ENCODE data around the gene PTPRU.
"Not testable (repeated sequence)": the region's sequence is repeated elsewhere in the genome, so short reads cannot be mapped to it uniquely, and the experiment has no call there.

The PTPRU gene

DNA sequence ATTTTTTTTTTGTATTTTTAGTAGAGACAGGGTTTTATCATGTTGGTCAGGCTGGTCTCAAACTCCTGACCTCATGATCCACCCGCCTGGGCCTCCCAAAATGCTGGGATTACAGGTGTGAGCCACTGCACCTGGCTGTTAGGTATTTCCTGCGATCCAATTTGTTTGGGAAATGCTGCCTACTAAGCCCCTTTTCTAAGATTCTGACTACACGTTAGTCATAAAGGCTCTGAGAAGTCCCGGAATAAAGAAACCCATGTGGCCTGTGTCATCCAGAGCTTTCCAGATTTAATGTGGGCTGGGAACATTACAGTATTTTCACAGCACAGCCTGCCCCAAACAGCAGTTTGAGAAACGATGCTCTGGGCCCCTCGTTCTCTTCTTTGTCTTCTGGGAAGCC lies 14.1 kb upstream of the PTPRU start:
- DNase-seq (ENCODE audit: low read depth), result not testable (repeated sequence)

DNA sequence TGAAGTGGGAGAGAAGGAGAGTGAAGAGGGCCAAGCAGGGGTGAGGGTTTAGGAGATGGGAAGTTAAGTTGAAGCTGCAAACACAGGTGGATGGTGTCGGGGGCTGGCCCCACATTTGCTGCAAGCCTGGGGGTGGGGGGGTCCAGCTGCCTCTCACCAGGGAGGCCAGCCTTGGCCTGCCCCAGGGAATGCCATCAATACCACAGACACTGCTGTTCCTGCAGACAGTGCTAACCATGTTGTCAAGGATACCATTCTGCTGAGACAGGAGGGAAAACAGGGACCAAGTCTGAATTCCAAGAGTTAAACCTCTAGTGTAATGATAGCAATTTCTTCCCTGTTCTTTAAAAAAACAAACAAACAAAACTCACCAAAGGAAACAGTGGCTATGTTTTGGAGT lies 13.6 kb upstream of the PTPRU start:
- no peak for DNase-seq (ENCODE audit: low read depth)

DNA sequence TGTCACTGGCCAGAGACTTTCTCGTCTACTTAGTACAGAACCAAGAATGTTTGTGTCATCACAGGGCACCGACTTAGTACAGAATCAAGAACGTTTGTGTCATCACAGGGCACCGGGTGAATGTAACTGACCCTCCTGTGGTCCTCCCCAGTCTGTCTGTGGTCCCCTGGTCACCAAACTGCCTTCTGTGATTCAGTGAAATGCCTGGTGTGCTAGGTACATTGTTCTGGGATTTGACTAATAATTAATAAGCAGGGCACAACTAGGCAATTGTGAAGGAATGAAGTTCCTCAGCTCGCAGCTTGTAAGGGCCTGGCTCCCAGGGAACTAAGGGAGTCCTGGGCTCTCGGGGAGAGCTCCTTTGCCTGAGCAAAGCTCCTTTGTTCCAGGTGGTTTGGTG lies 12.8 kb upstream of the PTPRU start:
- DNase-seq (ENCODE audit: low read depth), result no peak

DNA sequence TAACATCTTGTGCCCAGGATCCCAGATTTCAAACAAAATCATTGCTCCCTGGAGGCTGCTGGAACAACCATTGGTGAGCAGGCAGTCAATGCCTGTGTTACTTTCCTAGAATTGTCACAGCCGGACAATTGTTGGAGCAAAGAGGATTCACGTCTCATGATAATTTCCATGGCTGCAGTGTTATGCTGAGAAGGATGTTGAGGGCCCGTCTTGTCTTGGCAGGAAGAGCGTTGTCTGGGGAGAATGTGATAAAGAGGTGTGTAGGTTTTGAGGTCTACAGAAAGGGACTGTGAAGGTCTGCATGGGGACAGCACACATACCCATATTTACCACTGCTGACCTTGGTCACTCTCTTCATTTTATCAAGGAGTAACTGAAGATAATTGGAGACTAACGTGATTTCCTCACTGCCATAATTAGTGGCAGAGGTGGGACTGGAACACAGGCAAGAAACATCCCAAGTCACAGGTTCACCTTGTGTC lies 11.9 kb upstream of the PTPRU start:
- no peak for DNase-seq (ENCODE audit: low read depth)

DNA sequence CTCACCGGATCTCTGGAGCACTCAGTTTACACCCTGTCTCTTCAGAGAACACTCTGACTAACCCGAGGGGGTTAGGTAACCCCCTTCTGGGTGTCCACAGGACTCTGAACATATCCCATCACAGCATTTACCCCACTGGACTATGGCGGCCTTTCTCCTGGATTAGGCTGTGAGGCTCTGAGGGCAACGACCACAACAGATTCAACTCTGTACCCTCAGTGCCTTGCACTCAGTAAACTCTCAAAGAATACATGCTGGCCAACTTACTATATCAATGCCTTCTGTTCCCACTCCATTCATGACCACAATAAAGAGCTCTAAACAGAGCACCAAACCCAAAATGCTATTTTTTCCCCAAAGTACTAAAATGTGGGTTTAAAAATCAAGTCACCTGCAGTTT lies 11.0 kb upstream of the PTPRU start:
- DNase-seq (ENCODE audit: low read depth), result no peak

DNA sequence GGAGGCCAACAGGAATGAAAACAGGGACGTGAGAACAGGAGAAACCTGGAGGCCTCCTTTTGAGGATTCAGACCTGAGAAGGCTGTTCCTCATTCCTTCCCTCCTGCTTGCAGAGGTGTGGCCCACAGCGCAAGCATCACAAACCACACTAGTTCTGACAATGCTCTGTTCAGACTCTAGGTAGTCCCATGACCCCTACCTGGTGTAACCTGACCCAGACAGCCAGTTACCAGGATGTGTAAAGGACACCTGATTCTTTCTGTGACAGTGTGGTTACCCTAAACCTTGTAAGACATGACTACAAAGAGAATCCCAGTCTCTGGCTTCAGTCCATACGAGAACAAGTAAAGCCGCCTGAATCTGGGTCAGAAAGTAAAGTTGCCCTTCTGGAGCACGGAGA lies 8.8 kb upstream of the PTPRU start:
- no peak for DNase-seq (ENCODE audit: low read depth)

DNA sequence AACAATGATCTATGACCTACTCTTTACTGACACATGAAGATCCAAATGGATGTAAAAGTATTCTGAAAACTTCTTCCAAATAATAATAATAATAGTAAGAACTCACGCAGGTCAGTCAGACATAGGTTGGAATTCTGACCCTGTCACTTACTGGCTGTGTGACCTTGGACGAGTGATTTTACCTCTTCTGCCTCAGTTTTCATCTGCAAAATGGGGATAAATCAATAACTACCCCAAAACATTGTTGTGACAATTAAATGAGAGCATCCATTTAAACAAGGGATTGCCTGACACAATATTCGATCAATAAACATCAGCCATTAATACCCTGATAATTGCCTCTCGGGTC lies 6.1 kb upstream of the PTPRU start:
- no peak for DNase-seq (ENCODE audit: low read depth)

DNA sequence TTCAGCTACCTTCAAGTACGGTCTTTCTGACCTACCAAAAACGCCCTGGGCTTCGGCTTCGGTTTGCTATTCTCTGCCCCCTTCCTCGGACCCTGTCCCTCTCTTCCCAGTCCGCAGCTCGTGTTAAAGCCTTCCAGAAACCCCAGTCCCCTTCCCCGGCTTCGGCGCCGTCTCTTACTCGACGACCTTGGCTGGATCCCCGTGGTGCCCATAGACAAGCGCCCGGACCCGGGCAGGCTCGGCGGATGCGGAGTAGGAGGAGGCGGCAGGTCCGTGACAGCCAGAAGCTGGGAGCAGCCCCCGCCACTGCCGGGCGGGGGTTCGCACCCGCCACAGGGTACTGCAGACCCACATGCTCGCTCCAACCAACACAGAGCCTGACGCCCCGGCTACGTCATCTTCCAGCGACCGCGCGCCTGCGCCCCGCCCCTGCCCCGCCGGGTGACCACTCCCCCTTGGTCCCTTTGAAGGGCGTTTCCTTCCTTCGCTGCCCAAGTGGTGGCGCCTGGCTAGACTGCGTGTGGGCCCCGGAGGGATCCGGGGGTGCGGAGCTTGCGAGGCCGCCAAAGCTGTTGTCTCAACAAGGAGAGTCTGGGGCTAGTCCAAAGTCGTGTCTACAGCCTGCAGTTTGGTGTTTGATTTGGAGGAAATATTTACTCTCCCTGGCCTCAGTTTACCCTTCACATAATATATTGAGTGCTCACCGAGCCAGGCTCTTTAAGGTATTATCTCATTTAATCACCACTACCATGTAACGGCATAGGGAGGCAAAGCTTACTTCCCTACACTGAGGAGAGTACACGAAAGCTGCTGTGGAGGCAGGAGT lies 5.6 kb upstream of the PTPRU start, which contains the start of gene MECR:
MECR (minus strand) TSS at position 382 of the 826 bp plus-strand sequence; CDS start at position 354, 28 bp downstream.
- peak; percentile 92 for DNase-seq (ENCODE audit: low read depth)

DNA sequence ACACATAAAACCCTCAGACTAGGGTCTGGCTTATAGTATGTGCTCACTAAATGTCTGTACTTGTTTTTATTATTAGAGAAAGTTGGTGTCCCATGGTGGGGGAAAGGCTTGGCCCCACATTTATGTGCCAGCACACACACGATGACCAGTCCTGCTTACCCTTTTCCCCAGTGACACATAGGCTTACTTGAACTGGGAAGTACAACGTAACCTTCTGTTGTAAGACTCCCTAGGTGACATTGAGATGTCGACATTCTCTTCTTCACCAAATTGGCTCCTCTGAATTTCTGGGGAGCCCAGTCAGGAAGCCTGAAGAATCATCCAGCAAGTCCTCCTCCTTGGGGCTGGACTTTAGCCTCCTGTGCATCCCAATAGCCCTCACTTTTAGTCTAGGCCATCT lies 3.9 kb upstream of the PTPRU start:
- DNase-seq (ENCODE audit: low read depth), result no peak

DNA sequence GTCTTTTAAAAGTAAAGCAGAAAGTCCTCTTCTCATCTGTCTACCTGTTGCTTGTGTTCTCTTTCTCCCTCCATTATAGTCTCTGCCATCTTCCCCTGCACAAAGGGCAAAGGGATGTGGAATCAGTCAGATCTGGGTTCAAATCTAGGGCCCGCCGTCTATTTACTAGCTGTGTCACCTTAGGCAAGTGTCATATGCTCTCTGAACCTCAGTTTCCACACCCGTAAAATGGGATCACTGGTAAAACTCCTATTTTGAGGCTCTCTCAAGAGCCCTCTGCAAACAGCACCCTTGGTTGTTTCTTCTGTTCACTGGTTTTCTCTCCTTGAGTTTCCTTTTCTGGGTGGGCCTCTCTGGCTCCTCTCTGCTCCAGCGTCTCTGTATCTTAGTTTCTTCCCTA lies 2.6 kb upstream of the PTPRU start:
- DNase-seq (ENCODE audit: low read depth), result no peak

DNA sequence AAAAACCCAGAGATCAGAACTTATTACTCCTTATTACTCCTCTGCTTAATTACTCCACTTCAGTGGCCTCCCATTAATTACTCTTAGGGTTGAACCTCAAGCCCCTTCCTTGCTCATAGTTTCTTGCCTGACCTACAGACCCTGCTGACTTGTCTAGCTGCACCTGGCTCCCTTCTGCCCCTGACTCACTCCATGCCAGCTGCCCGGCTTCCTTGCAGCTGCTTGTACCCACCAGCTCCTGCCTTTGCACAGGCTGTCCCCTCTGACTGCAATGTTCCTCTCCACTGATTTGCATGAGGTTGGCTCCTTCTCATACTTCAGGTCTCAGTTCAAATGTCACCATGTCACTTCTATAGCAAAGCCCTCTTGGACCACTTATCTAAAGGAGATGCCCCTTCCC lies 1.9 kb upstream of the PTPRU start:
- DNase-seq (ENCODE audit: low read depth), result no peak

DNA sequence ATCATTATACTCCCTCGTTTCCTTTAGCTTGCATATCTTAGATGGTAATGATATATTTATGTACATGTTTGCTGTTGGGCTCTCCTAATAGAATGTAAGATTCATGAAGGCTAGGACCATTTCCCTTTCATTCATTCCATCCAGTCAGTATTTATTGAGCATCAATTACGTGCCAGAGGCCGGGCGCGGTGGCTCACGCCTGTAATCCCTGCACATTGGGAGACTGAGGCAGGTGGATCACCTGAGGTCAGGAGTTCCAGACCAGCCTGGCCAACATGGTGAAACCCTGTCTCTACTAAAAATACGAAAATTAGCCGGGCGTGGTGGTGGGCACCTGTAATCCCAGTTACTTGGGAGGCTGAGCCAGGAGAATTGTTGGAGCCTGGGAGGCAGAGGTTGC lies 1.4 kb upstream of the PTPRU start:
- not testable (repeated sequence) for DNase-seq (ENCODE audit: low read depth)

DNA sequence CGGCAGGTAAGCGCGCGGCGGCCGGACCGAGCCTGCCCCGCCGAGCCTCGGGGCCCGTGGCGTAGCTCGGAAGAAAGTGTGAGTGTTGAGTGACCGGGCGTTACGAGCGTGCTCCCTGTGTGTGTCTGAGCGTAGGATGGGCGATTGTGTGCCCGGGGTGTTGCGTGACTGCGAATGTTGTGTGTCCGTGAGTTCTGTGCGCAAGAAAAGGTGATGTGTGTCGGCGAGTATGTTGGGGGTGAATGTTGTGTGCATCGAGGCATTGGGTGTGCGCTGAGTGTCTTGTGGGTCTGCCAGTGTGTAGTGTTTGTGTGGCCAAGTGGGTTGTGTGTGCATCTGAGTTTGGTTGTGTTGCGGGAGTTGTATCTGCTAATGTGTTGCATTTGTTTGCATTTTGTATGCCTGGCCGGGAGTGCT lies 398 bp downstream of the PTPRU start:
- no peak for DNase-seq (ENCODE audit: low read depth)

DNA sequence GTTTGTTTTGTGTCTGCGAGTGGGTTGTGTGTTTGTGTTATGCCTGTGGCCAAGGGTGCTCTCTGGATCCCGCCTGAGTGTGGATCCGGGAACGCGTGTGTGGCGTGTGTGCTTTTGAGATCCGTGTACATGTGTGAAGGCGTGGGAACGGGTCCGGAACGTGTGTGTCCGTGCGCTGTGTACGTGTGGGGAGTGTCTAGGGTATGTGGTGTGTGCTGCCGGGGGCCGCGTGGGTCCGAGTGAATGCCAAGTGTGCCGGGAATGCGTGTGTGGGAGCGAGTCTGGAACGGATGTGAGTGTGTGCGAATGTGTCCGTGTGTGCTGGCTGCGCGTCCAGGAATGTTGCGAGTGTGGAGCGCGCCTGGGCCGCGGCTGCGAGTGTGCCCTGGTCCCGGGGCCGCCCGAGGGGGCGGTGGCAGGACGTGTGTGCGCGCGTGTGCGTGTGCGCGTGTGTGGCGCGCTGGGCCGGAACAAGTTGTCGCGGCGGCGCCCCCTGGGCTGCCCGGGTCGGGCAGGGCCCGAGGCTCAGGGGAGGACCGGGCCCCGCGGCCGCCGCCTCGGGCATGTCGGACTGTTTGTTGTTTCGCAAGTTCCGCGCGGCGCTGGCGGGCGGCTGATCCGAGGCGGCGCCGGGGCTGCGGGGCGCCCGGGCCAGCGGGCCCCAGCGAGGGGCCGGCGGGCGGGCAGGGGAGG lies 953 bp downstream of the PTPRU start:
- DNase-seq (ENCODE audit: low read depth), result no peak

DNA sequence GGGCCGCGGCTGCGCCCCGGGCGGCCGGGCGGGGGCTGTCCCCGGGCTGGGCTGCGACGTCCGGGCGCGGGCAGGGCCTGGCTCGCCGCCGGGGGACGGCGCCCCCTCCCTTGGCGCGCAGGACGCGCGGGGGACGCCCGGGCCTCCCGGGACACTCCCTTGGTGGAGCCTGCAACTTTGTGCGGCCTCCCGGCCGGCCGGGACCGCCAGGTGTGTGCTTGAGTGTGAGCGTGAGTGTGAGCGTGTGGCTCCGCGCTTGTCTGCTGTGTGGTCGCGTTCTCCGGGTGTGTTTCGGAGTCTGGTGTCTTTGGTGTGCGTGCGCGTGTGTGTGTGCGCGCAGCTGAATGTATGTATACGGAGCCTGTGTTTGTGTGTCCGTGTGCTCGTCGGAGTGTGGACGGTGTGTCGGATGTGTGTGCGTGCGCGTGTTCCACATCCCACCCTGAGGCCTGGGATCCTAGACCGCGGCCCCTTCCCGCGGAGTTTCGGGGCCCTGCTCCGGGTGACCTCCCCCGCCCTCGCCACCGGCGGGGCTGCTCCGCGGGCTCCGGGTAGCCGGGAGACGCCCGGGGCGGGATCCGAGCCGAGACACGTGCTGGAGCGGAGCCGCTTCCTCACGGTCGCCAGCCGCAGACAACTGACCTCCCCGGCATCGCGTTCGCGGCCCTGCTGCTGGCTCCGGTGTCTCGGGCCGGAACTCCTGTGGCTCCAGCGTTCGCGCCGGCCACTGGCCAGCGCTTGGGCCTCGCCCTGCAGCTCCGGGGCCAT lies 1.7 kb downstream of the PTPRU start:
- DNase-seq (ENCODE audit: low read depth), result no peak

DNA sequence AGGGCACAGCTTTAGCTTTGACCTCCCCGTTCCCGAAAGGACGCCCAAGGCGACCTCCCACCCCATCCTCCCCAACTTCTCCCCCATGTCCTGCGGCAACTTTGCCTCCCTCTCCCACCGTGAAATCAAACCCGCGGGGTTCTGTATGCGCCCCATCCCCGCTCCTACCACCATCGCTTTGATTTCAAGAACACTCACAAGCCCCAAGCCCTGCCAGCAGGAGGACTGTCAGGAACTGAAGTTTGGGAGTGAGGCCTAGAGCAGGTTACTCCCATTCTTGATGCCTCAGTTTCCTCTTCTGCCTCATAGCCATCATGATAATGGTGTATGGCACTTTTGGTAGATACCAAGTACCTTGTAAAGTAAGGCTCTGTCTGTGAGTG lies 2.3 kb downstream of the PTPRU start:
- DNase-seq (ENCODE audit: low read depth), result no peak

DNA sequence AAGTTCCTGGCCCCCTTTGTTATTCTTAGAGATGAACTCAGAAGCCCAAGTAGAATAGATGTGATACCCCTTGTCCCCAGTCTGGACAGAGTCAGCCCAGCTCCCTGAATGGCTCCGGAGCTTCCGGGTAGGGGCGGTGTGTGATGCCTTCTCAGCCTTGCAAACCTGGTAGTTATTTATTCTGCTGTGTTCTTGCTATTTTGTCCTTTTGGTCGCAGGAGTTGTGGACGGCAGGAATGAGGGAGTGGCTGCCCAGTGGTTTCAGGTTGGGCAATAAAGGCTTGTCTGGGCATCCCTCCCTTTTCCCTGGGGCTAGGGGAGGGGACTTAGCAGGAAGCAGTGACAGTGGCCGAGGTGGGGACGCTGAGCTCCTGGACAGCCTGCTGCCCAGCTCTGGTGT lies 2.8 kb downstream of the PTPRU start:
- no peak for DNase-seq (ENCODE audit: low read depth)

DNA sequence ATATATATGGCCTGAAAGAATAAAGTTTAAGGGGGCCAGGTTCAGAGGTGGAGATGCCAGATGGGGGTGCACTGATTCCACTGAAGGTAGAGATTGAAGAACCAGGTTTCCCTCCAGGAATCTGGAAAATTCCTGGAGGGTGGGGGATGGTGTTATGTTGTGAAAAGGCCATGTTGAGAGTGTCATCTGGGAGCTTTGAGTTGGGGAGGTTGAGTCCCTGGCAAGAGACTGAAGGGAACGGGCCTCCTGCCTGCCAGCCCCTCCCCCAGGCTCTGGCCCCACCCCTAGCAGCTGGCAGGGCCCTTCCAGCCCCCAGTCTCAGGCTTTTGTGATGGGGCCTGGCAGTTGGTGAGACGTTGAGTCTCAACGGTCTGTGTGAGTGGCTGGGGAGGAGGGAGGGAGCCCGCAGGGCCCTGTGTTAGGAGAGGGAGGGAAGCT lies 4.1 kb downstream of the PTPRU start:
- no peak for DNase-seq (ENCODE audit: low read depth)

DNA sequence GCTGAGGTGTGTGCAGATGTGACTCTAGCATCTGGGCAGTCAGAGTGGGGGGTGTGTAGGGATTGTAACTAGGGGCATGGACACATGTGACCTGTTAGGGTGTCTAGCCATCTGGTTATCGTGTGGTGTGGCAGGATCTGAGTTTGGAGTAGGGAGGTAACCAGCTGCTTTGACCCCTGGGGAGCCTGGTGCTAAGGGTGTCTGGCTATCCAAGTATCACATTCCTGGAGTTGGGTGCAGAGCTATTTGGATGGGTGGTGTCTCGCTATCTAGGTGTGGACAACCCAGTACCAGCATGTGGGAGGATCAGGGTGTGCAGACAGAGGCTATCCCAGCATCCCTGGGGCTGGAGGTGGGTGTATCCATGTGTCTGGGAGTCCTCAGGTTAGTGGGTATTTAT lies 4.7 kb downstream of the PTPRU start:
- DNase-seq (ENCODE audit: low read depth), result no peak

DNA sequence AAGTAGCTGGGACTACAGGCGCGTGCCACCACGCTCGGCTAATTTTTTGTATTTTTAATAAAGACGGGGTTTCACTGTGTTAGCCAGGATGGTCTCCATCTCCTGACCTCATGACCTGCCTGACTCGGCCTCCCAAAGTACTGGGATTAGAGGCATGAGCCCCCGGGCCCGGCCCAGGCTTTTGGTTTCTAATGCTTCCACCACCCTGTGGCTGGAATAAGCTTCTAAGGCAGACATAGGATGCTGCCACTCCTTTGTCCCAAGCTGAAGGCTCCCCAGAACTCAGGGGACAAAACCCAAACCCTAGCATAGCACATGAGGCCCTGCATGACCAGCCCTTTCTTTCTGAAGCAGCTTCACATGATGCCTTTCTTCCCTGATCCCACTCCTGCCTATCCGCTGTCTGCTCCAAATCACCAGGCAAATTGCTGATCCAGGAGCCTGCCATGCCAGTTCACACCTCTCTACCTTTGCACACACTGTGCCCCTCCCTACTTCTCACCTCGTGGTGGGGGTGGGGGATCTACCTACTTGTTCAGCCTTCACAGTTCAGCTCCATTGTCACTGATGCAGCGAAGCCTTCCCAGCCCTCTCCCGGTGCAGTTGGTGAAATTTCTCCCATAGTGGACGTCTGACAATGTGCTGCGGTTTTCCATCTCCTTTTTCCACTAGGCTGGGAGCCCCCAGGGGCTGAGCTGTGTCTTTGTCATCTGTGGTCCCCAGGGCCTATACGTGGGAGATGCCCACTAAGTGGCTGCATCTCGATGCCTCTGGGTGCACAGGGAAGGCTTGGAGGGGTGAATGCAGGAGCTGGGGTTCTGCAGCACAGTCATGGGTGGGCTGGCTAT lies 6.9 kb downstream of the PTPRU start:
- no peak for DNase-seq (ENCODE audit: low read depth)

DNA sequence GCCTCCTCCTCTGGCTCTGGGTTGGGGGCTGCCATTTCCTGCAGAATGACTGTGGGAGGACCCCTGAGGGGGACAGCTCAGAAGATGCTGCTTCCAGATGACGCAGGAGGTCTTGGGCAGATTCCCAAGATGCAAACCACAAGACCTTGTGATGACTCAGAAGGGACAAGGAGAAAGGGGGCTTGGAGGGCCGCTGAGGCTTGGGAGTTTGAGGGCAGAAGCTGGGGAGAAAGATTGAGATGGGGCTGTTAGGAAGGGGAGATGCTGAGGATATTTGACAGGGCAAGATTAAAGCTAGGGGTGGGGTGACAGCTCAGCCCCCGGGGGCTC lies 7.5 kb downstream of the PTPRU start:
- DNase-seq (ENCODE audit: low read depth), result no peak

DNA sequence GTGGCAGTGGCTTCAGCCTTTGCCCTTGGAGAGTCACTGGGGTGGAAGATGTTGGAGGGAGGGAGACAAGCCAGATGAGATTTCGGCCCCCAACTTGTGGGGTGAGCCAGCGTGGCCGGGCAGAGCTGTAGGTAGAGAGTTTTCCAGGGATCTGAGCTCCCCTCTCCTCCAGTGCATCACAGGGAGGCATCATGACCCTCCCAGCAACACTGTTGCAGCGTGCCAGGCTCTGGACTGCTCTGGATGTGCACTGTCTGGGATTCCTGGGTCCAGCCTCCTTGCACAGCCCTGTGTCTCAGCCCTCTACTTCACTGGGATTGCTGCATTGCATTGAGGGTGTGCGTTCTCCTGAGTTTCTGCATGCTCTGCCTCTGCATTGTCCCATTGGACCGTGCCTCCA lies 8.9 kb downstream of the PTPRU start:
- DNase-seq (ENCODE audit: low read depth), result no peak

Data from stimulated activated CD8-positive, alpha-beta memory T cell treated with anti-CD3 and anti-CD28 coated beads, Interleukin-12 subunit alpha, Interleukin-12 subunit beta, amount 100 ng/mL, for 1 hour (primary cell).